ENCODE results near the gene PTPRK. TPM values are rescaled to one million over a fixed set of nuclear protein-coding genes. Genes with fewer than 3 reads are reported as not detected.

Gene PTPRK
- total and polyA plus RNA-seq, 4 donors, result 8.2 to 224 (median 42.9) TPM

GRCh38 chr6:128400875-128401274 is 119.5 kb downstream of the PTPRK start:
- no peaks in the 10 kb centered on the region for H3K27me3 ChIP-seq (ENCODE audit: control insufficient read depth in 3 of 3, insufficient read depth in 3 of 3, low read length in 2 of 3)
- TF ChIP-seq CTCF (IDR thresholded peaks at IDR 0.05; ENCODE audit: control extremely low read depth, extremely low read depth), result no peak
- H3K4me3 ChIP-seq, result no peak overlapping the region
- DNase-seq, result no peak
- H3K9me3 ChIP-seq (ENCODE audit: control insufficient read depth in 4 of 4, insufficient read depth in 3 of 4, low read length in 3 of 4), result no peaks in the 10 kb centered on the region
- H3K9ac ChIP-seq (ENCODE audit: insufficient read depth in 1 of 2, low read length in 2 of 2), result no peak overlapping the region
- ATAC-seq (ENCODE audit: insufficient read depth, low FRiP score), result no peak
- H3K4me1 ChIP-seq (ENCODE audit: control insufficient read depth in 5 of 5, insufficient read depth in 5 of 5, low read length in 5 of 5), result peaks cover 0 to 12% (median 0%) of the 10 kb centered on the region in 5 donors
- no peaks in the 10 kb centered on the region for H3K36me3 ChIP-seq (ENCODE audit: control insufficient read depth in 4 of 4, insufficient read depth in 4 of 4, low read length in 4 of 4)
- no peak overlapping the region for H3K27ac ChIP-seq (ENCODE audit: low read depth in 1 of 2, low read length in 1 of 2)
- 85 to 90% methylated on average over 4 of the region's 4 CpGs for WGBS, 2 donors

- ATAC-seq (ENCODE audit: insufficient read depth, low FRiP score), result no peak
- Histone ChIP-seq H3K4me1 (ENCODE audit: control insufficient read depth in 5 of 5, insufficient read depth in 5 of 5, low read length in 5 of 5) (peaks cover 0 to 9% (median 0%) of the 10 kb centered on the region in 5 donors), H3K4me3 (no peak overlapping the region), H3K9me3 (ENCODE audit: control insufficient read depth in 4 of 4, insufficient read depth in 3 of 4, low read length in 3 of 4) (no peaks in the 10 kb centered on the region), H3K36me3 (ENCODE audit: control insufficient read depth in 4 of 4, insufficient read depth in 4 of 4, low read length in 4 of 4) (peaks cover 0 to 2% (median 0%) of the 10 kb centered on the region in 4 donors), H3K27ac (ENCODE audit: low read depth in 1 of 2, low read length in 1 of 2) (no peak overlapping the region), H3K27me3 (ENCODE audit: control insufficient read depth in 3 of 3, insufficient read depth in 3 of 3, low read length in 2 of 3) (no peaks in the 10 kb centered on the region), H3K9ac (ENCODE audit: insufficient read depth in 1 of 2, low read length in 2 of 2) (no peak overlapping the region)
- 90 to 97% methylated on average over 9 of the region's 9 CpGs for WGBS, 2 donors
- DNase-seq, result no peak
- TF ChIP-seq CTCF (IDR thresholded peaks at IDR 0.05; ENCODE audit: control extremely low read depth, extremely low read depth), result no peak
Observed at GRCh38 chr6:128397996-128398395, 122.4 kb downstream of the PTPRK start.

GRCh38 chr6:128395596-128395995 is 124.8 kb downstream of the PTPRK start:
- H3K27ac ChIP-seq (ENCODE audit: low read depth in 1 of 2, low read length in 1 of 2), result no peak overlapping the region
- no peaks in the 10 kb centered on the region for H3K9me3 ChIP-seq (ENCODE audit: control insufficient read depth in 4 of 4, insufficient read depth in 3 of 4, low read length in 3 of 4)
- H3K4me1 ChIP-seq (ENCODE audit: control insufficient read depth in 5 of 5, insufficient read depth in 5 of 5, low read length in 5 of 5), result peaks cover 0 to 6% (median 0%) of the 10 kb centered on the region in 5 donors
- DNase-seq, result no peak
- ATAC-seq (ENCODE audit: insufficient read depth, low FRiP score), result no peak
- no peak overlapping the region for H3K4me3 ChIP-seq
- peaks cover 0 to 2% (median 0%) of the 10 kb centered on the region in 4 donors for H3K36me3 ChIP-seq (ENCODE audit: control insufficient read depth in 4 of 4, insufficient read depth in 4 of 4, low read length in 4 of 4)
- no peak overlapping the region for H3K9ac ChIP-seq (ENCODE audit: insufficient read depth in 1 of 2, low read length in 2 of 2)
- no peaks in the 10 kb centered on the region for H3K27me3 ChIP-seq (ENCODE audit: control insufficient read depth in 3 of 3, insufficient read depth in 3 of 3, low read length in 2 of 3)
- WGBS, 2 donors, result 91 to 95% methylated on average over 3 of the region's 3 CpGs
- no peak for TF ChIP-seq CTCF (IDR thresholded peaks at IDR 0.05; ENCODE audit: control extremely low read depth, extremely low read depth)

GRCh38 chr6:128395188-128395587 is 125.2 kb downstream of the PTPRK start:
- H3K27ac ChIP-seq (ENCODE audit: low read depth in 1 of 2, low read length in 1 of 2), result no peak overlapping the region
- no peaks in the 10 kb centered on the region for H3K9me3 ChIP-seq (ENCODE audit: control insufficient read depth in 4 of 4, insufficient read depth in 3 of 4, low read length in 3 of 4)
- no peak overlapping the region for H3K4me3 ChIP-seq
- no peak for DNase-seq
- WGBS, 2 donors, result 68 to 82% methylated on average over 3 of the region's 3 CpGs
- peaks cover 0 to 2% (median 0%) of the 10 kb centered on the region in 4 donors for H3K36me3 ChIP-seq (ENCODE audit: control insufficient read depth in 4 of 4, insufficient read depth in 4 of 4, low read length in 4 of 4)
- no peak overlapping the region for H3K9ac ChIP-seq (ENCODE audit: insufficient read depth in 1 of 2, low read length in 2 of 2)
- no peak for TF ChIP-seq CTCF (IDR thresholded peaks at IDR 0.05; ENCODE audit: control extremely low read depth, extremely low read depth)
- no peak for ATAC-seq (ENCODE audit: insufficient read depth, low FRiP score)
- H3K27me3 ChIP-seq (ENCODE audit: control insufficient read depth in 3 of 3, insufficient read depth in 3 of 3, low read length in 2 of 3), result no peaks in the 10 kb centered on the region
- H3K4me1 ChIP-seq (ENCODE audit: control insufficient read depth in 5 of 5, insufficient read depth in 5 of 5, low read length in 5 of 5), result peaks cover 0 to 9% (median 0%) of the 10 kb centered on the region in 5 donors

All from lung (tissue), 12 donors.